DOHH2 (cell line): ENCODE results near the gene TREM1.

Source experiments
- CTCF ChIP-seq: fragments of 200-600 bp; sonication (generic); IDR thresholded peaks from one replicate; pipeline ENCODE4 v1.5.1; 2014; ENCODE audit warnings: antibody characterized with exemption, mild to moderate bottlenecking, low read depth, low read length; ENCODE audit not compliant: poor library complexity, severe bottlenecking
- EZH2phosphoT487 ChIP-seq: fragments of 200-600 bp; sonication (generic); IDR thresholded peaks from 2 replicates; pipeline ENCODE4 v1.6.1; 2017; ENCODE audit warnings: borderline replicate concordance, mild to moderate bottlenecking, antibody characterized with exemption, low read length, moderate library complexity, mixed read lengths

GRCh38 chr6:41228096-41228495, 58.4 kb downstream of the TREM1 start, which contains the start of gene TREML4:
- TF ChIP-seq CTCF (no peak), EZH2phosphoT487 (no peak)
